NCI-H446 treated with DMSO at 0.1 percent for 48 hours (cell line): ENCODE results near the gene NDST3.
"Not testable (repeated sequence)": the region's sequence is repeated elsewhere in the genome, so short reads cannot be mapped to it uniquely, and the experiment has no call there.

Experiments
- DNase-seq: peaks from one replicate; lab custom pipeline; 2025; lab: John Stamatoyannopoulos, UW

NDST3 gene

DNA sequence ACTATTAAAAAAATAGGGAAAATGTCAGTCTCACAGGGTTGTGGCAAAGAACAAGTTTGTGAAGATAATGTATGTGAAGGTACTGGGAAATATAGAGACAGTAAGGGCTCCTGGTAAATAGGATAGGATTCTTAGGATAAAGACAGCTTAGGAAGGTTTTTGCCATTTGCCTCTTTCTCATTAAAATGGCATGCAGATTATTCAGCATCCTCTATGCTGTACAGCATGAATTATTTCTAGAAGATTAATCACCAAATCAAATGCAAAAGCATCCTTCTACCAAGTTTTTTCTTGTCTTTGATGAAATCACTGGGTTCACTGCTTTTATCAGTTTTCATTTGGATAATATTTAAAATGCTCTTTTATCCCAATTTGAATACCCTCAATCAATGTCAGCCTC is 142.8 kb downstream of the NDST3 start:
- no peak for DNase-seq

DNA sequence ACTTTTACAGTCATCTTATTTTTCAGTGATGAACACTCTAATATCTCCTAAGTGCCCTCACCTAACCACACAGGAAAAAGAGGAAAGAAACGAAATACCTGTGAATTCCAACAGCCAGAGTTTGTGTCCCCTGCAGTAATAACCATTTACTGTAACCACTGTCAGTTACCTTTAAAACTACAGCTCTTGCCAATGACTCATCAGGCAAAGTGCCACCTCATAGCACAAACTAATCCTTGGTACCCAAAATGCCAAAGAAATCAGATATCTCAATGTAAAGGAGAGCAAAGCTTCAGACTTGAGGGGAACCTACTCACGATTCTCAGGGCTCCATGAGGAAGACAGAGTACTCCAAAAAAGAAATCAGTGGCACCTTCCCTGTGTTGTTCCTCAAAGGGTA is 146.5 kb downstream of the NDST3 start:
- no peak for DNase-seq

DNA sequence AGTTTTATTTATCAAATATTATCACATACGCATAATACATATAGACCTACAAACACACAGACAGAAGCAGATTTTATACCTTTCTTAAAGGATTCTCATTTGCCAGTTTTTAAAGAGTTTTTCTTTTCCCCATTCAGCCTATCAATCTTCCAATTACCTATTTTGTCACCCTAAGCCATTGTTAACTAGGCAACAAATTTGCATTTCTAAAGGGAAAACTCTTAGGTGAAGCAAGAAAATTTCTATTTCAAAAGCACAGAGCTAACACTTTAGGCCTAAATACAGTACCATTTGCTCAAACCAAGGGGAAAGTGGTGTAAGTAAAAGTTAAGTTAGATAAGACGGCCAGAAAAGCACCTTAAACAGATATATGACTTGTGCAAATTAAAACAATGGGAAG is 156.6 kb downstream of the NDST3 start:
- no peak for DNase-seq

DNA sequence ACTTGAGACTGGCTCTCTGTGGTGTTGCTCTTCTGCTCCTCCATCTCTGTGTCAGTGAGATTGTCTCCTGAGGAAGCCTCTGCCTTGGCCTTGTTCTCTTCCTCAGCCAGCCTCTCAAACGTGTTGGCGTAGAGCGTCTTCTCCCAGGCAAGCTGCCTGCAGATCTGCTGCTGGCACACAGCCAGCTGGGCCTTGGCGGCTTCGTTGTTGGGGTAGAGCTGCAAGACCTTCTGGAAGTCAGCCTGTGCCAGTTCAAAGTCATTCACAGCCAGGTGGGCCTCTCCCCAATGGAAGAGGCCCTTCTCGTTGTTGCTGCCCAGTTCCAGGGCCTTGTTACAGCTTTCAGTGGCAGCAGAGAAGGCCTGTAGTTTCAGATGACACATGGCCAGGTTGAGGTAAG is 159.1 kb downstream of the NDST3 start:
- DNase-seq: peak; percentile 87

DNA sequence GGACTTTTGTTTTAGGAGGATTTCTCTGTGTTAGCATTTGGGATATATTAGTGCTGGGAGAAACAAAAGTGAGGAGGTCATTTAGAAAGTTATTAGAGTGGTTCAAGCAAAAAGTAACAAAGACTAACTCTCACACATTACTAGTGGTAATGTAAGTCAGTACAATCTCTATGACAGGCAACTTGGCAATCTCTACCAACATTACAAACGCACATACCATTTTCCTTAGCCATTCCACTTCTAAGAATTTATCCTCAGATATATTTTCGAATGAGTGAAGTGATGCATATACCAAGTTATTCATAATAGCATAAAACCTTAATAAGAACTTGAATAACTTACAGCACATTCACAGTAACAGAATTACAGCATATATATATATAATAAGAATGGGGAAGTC is 172.3 kb downstream of the NDST3 start:
- DNase-seq: no peak

DNA sequence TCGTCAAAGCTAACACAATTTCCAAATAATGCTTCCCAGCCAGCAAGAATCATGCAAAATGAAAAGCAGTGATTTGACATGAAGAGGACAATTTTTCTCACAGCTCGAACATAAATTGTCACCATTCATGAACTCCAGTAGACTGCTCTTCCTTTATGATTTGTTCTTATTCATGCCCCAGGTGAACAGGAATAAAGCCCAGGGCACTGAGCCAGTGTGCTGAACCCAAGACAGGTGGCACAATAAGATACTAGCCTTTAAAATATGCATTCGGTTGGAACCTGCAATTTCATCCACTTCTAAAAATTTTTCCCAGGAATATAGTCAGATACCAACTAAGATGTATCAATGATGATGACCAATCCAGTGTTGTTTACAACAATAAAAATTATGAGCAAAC is 178.8 kb downstream of the NDST3 start:
- no peak for DNase-seq

DNA sequence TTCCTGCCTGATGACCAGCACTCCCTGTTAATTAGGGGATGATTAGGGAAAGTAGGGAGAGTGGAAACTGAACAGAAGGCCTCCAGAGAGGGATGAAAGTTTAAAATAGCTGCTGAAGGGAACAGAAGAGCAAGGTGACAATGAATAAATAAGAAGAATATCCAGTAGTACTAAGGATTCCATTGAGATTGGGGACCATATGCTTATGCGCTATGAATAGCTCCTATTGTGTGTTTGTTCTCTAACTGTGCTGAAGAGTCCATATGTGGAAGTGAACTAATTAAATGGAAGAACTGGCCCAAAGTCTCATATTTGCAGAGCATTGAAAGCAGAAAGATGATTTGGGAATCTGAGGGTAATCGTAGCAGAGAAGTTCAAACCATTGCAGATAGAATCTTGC is 181.5 kb downstream of the NDST3 start:
- DNase-seq: no peak

DNA sequence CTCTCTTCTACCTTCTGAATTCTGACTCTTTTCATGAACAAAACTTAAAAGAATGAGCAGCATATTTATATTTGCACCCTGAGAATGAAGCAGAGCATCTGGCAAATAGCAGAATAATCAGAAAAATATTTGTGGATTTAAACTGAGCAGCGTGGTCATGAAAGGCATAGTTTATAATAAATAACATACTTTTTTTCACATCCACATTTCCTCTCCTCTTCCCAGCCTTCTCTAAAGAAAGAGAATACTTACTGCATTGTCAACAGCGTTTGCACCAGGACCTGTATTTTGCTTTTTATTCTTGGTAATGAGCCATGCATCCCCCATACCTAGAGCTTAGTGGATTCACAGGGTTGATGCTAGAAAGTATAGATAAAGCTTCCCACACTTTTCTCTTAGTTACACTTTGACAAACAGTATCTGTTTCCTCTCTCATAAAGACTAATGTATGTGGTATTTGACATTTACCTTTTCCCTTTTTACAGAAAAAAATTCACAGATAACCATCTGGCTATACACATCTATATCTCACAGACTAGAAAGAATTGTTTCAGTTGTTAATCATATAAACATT is 187.0 kb downstream of the NDST3 start:
- DNase-seq: no peak

DNA sequence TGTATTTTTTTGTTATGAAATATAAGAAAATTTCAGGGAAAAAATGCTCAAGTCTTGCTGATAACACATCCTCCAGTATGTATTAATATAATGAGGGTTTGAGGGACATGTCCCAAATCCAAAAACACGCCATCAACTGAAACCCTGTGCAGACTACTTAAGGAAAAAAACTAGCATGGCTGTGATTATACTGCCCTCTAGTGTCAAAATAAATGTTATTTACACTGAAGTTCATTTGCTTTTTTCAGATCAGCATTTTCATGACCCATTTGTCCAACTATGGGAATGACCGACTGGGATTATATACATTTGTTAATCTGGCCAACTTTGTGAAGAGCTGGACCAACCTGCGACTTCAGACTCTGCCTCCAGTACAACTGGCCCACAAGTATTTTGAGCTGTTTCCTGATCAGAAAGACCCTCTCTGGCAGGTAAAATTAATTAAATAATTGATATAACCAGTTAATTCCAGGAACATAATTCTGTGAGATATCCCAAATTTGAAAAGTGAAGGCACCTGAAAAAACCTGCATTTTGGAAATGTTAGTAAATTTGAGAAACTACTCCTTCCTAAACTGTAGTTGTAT is 190.1 kb downstream of the NDST3 start:
- DNase-seq: peak; percentile 79

DNA sequence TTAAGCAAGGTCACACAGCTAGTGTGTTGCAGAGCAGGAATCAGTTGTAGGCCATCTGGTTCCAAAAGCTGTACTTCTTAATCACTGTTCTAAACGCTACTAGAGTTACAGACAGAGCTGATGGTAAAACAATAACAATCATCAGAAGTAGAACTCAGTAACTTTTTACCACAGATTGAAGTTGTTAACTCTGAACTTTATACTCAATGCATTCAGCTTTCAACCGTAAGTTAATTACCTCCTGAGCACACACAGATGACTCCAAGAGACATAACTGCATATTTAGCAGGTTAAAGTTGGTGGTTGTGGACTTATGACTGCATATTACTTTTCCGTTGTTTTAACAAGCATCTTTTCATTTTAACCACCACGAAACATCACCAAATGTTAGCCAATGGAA is 191.2 kb downstream of the NDST3 start:
- DNase-seq: no peak

DNA sequence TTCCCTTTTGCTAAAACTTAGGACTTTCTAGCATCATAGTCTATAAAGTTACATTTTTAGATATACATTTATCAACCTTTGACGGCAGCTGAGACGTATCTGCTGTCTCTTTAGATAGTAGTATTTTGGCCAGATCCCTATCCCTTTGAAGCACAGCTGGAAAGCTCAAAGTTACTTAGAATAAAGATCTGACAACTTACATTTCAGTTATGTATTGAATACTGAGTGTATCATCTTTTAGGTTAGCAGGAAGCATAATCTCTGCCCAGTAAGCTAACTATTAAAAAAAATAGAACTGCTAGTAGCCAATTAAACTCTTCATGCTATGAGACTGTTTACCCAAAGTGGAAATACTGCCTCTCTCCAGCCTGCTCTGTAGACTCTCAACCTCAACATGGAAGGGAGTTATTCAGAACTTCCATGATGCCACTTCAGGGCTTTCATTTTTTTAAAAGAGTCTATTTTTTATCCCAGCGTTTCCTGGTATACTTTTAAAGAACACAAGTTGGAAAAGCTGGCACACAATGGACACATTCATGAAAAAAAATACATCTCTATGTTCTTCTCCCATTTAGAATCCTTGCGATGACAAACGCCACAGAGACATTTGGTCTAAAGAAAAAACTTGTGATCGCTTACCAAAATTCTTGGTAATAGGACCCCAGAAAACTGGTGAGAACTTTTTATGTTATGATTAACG is 192.2 kb downstream of the NDST3 start:
- no peak for DNase-seq

DNA sequence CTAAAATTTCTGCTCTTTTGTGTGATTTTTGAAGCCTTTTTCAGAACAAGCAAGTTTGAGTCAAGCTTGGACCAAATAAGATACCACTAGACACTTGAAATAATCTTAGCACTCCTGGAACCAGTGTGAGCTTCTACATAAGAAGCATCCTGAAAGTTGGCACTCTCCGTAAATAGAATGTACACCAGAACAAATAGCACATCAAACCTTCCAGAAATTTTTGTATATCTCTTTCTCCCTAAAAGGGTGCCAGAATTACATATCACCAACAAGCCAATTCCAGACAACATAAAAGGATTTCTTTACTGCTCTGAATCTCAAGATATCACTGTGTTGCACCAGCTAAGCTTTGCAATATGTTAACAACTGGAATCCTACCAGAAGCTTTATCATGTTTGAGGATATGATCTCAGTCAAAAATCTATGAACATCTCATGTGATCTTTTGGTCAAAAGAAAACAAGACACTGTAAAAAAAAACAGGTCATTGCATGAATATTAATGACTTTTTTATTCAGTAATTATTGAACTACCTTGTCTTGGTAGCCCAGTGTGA is 201.4 kb downstream of the NDST3 start:
- no peak for DNase-seq

DNA sequence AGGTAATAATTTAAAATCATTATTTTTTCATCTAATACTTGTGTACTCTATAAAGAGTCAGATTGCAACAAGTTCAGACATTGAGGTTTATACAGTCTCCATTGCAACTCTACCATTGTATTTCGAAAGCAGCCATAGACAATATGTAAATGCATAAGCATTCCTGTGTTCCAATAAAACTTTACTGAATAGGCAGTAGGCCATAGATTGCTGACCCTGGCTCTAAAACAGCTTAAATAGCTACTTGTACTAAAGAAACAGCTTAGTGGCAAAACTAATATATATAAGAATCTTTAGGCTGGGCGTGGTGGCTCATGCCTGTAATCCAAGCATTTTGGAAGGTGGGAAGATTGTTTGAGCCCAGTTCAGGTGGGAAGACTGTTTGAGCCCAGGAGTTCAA is 203.2 kb downstream of the NDST3 start:
- no peak for DNase-seq

DNA sequence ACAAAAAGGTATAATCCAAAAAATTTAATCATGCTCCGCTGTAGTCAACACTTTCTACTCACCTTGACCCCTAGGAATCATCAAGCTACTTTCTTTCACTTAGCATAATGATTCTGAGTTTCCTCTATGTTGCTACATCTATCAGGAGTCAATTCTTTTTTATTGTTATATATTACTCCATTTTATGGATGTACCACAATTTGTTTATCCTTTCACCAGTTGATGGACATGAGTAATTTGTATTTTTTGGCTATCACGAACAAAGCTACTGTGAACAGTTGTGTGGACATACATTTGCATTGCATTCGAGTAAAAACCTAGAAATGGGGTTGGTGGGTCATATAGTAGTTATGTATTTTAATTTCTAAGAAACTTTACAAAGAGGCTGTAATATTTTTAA is 215.6 kb downstream of the NDST3 start:
- no peak for DNase-seq

DNA sequence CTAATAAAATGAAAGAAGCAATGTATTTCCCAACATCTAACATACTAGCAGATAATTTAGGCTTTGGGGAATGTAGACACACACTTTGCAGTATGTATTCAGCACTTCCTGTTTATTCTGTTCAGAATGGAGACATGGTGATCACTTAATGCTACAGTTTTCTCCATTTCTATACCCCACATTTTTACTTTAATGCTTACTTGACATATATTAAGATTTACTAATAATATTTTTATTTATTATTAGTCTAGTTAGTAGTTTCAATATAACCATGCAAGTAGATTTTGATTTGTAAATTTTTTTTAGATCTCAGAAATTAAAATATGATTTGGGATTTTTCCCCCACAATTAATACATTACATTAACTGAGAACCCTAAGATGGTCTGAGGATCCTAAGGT is 220.1 kb downstream of the NDST3 start:
- no peak for DNase-seq

DNA sequence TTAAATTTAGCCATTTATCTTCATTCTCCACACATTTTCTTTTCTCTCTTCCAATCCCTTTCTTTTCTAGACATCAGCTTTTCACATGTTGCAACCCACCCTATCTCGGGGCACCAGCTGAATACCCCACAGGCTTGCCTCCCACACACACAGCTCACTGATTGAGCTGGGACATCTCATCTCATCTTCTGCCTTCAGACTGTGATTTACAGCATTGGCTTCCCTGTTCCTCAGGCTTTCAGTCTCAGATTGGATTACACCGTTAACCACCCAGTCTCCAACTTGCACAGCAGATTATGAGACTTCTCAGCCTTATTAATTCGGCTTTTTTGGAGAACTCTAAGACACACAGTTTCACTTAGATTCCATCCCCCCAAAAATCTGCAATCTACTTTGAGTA is 224.8 kb downstream of the NDST3 start:
- DNase-seq: no peak

DNA sequence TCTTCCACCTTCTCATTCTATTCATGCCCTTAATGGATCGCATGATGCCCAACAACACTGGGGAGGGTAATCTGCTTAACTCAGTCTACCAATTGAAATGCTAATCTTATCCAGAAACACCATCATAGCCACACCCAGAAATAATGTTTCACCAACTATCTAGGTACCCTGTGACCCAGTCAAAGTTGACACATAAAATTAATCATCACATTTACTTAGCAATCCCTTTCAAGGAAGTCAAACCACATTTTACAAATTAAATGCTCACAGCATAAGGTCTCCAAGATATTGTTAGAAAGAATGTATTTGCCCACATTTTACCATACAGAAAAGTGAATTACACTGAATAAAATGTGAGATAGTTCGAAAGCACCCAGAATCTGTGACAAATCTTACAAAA is 226.0 kb downstream of the NDST3 start:
- DNase-seq: no peak

DNA sequence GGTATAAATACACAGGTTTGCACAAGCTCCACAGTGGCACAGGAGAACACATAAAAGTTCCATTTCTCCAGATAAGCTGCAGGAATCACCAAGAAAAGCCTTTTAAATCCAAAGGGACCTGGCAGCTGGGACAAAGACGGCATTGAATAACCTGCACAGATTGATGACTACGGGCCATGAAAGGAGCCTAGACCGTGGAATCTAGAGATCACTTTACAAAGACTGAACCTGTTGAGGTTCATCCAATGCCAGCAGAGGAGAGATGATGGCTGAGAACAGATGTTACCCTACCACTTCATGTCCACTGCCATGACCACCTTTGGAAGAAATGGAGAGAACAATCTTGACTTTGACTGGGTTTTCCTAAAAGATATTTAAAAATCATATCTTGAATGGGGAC is 229.8 kb downstream of the NDST3 start:
- no peak for DNase-seq

DNA sequence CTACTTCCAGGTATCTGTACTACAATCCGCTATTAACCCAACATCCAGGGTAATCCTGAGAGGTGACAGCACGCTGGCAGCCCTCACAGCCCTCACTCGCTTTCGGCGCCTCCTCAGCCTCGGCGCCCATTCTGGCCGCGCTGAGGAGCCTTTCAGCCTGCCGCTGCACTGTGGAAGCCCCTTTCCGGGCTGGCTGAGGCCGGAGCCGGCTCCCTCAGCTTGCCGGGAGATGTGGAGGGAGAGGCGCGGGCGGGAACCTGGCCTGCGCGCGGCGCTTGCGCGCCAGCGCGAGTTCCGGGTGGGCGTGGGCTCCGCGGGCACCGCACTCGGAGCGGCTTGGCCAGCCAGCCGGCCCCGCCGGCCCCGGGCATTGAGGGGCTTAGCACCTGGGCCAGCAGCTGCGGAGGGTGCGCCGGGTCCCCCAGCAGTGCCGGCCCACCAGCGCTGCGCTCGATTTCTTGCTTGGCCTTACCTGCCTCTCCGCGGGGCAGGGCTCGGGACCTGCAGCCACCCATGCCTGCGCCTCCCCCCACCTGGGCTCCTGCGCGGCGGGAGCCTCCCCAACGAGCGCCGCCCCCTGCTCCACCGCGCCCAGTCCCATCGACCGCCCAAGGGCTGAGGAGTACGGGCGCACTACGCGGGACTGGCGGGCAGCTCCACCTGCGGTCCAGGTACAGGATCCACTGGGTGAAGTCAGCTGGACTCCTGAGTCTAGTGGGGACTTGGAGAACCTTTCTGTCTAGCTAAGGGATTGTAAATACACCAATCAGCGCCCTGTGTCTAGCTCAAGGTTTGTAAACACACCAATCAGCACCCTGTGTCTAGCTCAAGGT is 231.2 kb downstream of the NDST3 start:
- DNase-seq: no peak

DNA sequence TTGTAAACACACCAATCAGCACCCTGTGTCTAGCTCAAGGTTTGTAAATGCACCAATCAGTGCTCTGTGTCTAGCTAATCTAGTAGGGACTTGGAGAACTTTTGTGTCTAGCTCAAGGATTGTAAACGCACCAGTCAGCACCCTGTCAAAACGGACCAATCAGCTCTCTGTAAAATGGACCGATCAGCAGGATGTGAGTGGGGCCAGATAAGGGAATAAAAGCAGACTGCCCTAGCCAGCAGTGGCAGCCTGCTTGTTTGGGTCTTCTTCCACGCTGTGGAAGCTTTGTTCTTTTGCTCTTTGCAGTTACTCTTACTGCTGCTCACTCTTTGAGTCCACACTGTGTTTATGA is 231.8 kb downstream of the NDST3 start:
- not testable (repeated sequence) for DNase-seq

DNA sequence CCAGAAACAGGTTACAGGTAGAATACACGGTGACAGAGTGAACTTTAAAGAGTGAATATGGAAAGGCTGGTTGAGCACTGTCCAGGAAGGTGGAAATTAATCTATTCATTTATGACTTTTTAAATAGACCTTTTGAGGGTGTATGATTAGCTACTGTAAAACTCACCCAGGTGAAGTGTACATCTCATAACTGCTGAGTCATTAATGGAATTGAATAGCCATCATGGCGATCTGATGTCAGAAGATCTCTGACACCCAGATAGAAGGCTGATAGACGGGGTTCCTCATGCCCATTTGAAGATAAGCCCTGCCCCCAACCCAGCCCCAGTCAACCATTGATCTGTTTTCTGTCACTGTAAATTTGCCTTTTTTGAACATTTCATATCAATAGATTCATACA is 234.5 kb downstream of the NDST3 start:
- no peak for DNase-seq

DNA sequence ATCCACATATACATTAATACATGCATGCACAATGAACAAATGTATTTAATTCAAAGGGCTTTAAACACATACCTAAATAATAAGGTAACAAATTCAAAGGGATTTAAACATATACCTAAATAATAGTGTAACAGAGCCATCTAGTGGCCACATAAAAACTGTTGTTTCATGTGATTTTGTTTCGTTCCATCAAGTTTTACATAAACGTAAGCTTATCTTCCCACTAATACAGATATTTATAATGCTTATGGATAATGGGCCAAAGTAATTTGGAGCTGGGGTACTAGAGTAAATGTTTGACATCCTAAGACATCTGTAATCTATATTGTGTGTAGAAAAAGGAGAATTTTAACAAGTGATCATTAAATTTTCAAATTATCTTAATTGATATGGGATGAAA is 236.2 kb downstream of the NDST3 start:
- DNase-seq: peak; percentile 55

DNA sequence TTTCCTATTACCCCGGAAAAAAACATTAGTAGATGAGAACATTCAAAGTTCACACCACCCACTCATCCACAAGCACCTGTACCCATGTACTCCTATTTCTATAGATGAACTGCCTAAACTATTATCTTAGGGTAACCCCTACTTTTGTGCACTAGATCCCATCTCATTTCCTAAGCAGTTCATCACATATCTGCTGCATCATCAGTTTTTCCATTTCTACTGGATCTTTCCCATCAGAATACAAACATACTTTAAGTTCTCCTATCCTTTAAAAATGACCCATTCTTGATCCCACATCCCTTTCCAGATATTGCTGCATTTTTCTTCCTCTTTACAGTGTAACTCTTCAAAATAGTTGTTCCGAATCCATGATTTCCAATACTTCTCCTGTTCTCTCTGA is 237.5 kb downstream of the NDST3 start:
- DNase-seq: no peak
